RWPE2 (cell line): ENCODE results near the gene HAGHL.
A peak's percentile ranks its signal among the peaks of the same experiment; 100 is the strongest.
"Not testable (repeated sequence)": the region's sequence is repeated elsewhere in the genome, so short reads cannot be mapped to it uniquely, and the experiment has no call there.

Experiments
- ATAC-seq: fragments of 200-7000 bp; cut with Tn5 transposase; 3 replicates; pipeline ENCODE4 v1.9.1; 2021; ENCODE audit warnings: low read depth
- DNase-seq: peaks from one replicate; pipeline ENCODE4 v3.0.0-alpha.2; 2020; ENCODE audit warnings: low spot score
- H3K27ac ChIP-seq: fragments of 450-650 bp; 2 replicates; pipeline ENCODE4 v1.5.1; 2017; ENCODE audit warnings: mild to moderate bottlenecking; ENCODE audit not compliant: poor library complexity, severe bottlenecking
- H3K27me3 ChIP-seq: fragments of 250-450 bp; sonication (Bioruptor Pico); 2 replicates; pipeline ENCODE4 v1.5.1; 2021; ENCODE audit warnings: mild to moderate bottlenecking, moderate library complexity; ENCODE audit not compliant: insufficient read depth, poor library complexity, severe bottlenecking
- H3K36me3 ChIP-seq: fragments of 250-450 bp; sonication (Bioruptor Pico); 2 replicates; pipeline ENCODE4 v1.5.1; 2020; ENCODE audit warnings: low read depth, mild to moderate bottlenecking, moderate library complexity
- H3K4me1 ChIP-seq: fragments of 250-450 bp; sonication (Bioruptor Pico); 2 replicates; pipeline ENCODE4 v1.5.1; 2021; ENCODE audit warnings: mild to moderate bottlenecking, moderate library complexity; ENCODE audit not compliant: insufficient read depth, poor library complexity, severe bottlenecking
- H3K4me3 ChIP-seq: fragments of 250-450 bp; sonication (Bioruptor Pico); 2 replicates; pipeline ENCODE4 v1.5.1; 2021; ENCODE audit warnings: mild to moderate bottlenecking, moderate library complexity; ENCODE audit not compliant: severe bottlenecking
- H3K9me3 ChIP-seq: fragments of 250-450 bp; sonication (Bioruptor Pico); 2 replicates; pipeline ENCODE4 v1.5.1; 2021; ENCODE audit warnings: mild to moderate bottlenecking, moderate library complexity; ENCODE audit not compliant: severe bottlenecking
- TF ChIP-seq, protein P1 (sequence below): fragments of 450-650 bp; IDR thresholded peaks from one replicate; pipeline ENCODE4 v1.5.1; 2017; ENCODE audit warnings: mild to moderate bottlenecking, moderate library complexity; ENCODE audit not compliant: poor library complexity, severe bottlenecking

HAGHL gene

DNA sequence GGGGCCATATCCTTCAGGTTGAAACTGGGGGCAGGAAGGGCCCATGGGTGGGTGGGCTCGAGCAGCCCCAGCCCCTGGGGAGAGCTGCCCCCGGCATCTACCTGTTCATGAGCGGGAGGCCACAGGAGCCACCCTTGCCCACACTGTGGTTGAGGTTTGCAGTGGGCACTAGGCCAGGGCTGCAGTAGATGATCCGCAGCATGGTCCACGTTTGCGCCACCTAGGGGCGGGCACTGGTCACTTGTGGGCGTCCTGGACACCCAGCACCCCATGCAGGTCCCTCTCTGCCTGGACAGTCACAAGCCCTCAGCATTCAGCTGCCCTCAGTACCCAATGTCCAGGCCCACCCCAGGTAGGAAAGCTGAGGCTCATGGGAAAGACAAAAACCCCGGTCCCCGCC, 40.9 kb upstream of the HAGHL start:
- DNase-seq, result no peak

DNA sequence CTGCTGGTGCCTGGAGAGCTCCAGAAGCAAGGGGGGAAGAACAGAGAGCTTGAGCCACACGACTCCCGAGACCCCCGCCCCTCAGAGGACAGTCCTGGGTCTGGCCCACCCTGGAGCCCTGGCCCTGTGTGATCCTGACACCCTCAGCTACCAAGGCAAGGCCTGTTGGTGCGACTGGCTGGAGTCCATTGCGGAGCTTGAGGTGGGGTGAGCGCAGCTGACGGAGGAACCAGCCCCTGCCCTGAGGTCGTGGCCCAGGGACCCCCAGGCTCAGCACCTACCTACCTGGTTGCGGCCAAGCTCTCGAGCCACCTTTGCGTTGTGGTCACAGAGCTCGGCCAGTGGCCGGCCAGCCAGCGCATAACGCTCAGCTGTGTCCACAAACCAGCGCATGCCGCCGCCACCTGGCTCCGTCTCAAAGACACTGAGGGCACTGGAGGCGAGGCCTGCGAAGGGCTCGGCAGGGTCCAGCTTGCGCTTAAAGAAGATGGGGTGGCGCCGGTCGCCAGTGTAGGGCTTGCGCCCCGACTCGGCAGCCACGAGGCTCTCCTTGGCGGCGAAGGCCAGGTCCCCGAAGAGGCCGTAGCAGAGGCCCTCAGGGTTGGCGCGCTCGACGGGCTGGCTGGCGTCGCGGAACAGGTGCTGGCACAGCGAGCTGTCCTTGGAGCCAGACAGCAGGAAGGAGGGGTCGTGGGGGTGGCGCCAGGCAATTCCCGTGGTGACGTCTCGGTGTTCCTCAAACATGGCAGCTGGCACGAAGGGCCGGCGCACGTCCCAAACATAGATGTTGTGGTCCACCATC, 40.2 kb upstream of the HAGHL start:
- H3K36me3 ChIP-seq, result peaks cover 37% of the 10 kb centered on the region

More for the DNA sequence above, 40.9 kb upstream of the HAGHL start:
- Histone ChIP-seq H3K4me1 (peaks cover 13% of the 10 kb centered on the region), H3K4me3 (no peak overlapping the region), H3K27me3 (no peaks in the 10 kb centered on the region), H3K36me3 (peaks cover 44% of the 10 kb centered on the region), H3K9me3 (no peaks in the 10 kb centered on the region), H3K27ac (no peak overlapping the region)
- ATAC-seq, result no peak
- TF ChIP-seq, protein P1, sequence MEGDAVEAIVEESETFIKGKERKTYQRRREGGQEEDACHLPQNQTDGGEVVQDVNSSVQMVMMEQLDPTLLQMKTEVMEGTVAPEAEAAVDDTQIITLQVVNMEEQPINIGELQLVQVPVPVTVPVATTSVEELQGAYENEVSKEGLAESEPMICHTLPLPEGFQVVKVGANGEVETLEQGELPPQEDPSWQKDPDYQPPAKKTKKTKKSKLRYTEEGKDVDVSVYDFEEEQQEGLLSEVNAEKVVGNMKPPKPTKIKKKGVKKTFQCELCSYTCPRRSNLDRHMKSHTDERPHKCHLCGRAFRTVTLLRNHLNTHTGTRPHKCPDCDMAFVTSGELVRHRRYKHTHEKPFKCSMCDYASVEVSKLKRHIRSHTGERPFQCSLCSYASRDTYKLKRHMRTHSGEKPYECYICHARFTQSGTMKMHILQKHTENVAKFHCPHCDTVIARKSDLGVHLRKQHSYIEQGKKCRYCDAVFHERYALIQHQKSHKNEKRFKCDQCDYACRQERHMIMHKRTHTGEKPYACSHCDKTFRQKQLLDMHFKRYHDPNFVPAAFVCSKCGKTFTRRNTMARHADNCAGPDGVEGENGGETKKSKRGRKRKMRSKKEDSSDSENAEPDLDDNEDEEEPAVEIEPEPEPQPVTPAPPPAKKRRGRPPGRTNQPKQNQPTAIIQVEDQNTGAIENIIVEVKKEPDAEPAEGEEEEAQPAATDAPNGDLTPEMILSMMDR, result peak; percentile 56

DNA sequence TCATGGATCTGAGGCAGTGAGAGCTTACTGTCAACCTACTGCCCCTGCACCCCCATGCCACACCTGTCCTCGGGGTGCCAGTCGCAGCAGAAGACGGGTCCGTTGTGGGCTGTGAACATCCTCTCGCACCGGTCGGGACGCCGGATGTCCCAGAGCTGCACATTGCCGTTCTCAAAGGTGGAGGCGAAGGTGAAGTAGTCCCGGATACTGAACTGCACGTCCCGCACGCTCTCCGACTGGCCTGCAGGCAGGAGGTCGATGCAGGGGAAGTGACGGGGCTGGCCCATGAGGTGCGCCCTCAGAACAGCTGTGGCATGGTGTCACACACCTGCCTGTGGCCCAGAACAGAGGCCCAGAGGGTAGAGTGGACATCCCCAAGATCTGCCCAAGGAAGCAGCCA, 39.4 kb upstream of the HAGHL start:
- Histone ChIP-seq H3K9me3 (no peaks in the 10 kb centered on the region), H3K27ac (no peak overlapping the region), H3K4me1 (peaks cover 5% of the 10 kb centered on the region), H3K36me3 (peaks cover 29% of the 10 kb centered on the region), H3K4me3 (no peak overlapping the region), H3K27me3 (no peaks in the 10 kb centered on the region)
- TF ChIP-seq, protein P1, result no peak
- no peak for DNase-seq
- ATAC-seq, result no peak

More for the DNA sequence above, 40.2 kb upstream of the HAGHL start:
- no peaks in the 10 kb centered on the region for H3K27me3 ChIP-seq
- DNase-seq, result no peak
- peaks cover 9% of the 10 kb centered on the region for H3K4me1 ChIP-seq
- no peak for ATAC-seq
- TF ChIP-seq, protein P1, result no peak
- H3K9me3 ChIP-seq, result no peaks in the 10 kb centered on the region
- H3K4me3 ChIP-seq, result no peak overlapping the region
- H3K27ac ChIP-seq, result no peak overlapping the region

DNA sequence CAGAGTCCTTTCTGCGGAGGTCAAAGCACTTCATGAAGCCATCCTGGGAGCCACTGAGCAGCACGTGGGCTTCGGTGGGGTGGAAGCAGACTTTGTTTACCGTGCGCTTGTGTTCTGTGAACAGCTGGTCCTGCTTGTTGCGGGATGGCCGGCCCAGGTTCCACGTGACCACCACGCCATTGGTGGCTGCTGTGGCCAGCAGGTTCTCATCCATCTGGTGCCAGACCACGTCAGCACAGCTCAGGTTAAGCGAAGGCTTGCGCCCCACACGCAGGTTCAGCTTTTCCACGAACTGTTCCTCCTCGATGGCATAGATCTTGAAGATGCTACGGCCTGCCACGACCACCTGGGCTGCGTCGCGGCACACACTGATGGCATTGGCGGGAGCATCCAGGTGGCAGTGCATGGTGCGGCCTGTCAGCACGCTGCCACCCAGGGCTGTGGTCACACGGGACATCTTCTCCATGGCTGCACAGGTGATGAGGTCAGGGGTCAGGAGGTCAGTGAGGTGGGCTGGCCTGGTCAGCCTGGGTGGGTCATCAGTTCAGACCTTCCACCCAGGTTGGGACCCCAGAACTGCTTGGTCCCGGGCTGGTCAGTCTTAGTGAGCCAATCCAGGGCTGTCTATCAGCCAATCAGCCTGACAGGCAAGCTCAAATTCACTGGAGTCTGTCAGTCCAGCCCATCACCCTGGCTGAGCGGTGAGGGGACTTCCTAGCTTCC, 37.6 kb upstream of the HAGHL start:
- peak overlapping the region; percentile 38 for H3K27ac ChIP-seq
- no peak; the same call in 2 of the 3 replicates for ATAC-seq
- DNase-seq, result no peak
- H3K4me3 ChIP-seq, result peak overlapping the region; percentile 92
- peaks cover 5% of the 10 kb centered on the region for H3K4me1 ChIP-seq
- no peaks in the 10 kb centered on the region for H3K27me3 ChIP-seq
- peaks cover 17% of the 10 kb centered on the region for H3K36me3 ChIP-seq
- H3K9me3 ChIP-seq, result no peaks in the 10 kb centered on the region
- TF ChIP-seq, protein P1, result no peak

DNA sequence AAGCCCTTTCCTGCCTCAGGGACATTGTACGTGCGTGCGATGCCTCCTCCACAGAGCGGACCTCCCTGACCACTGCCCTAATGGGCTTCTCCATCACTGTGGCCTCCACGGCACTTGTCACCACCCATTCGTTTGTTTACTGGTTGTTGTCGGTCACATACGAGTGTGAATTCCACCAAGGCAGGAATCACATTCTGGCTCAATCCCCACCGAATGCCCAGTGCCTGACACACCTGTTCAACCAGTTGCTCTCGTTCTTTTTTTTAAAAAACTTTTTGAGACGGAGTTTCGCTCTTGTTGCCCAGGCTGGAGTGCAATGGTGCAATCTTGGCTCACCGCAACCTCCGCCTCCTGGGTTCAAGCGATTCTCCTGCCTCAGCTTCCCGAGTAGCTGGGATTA, 35.7 kb upstream of the HAGHL start:
- not testable (repeated sequence) for H3K4me1 ChIP-seq, H3K27ac ChIP-seq, H3K36me3 ChIP-seq, H3K27me3 ChIP-seq, H3K9me3 ChIP-seq, DNase-seq, H3K4me3 ChIP-seq, ATAC-seq
